Measurements from ENCODE around the gene PKD1.
"Not testable (repeated sequence)": the region's sequence is repeated elsewhere in the genome, so short reads cannot be mapped to it uniquely, and the experiment has no call there.

Gene PKD1

DNA sequence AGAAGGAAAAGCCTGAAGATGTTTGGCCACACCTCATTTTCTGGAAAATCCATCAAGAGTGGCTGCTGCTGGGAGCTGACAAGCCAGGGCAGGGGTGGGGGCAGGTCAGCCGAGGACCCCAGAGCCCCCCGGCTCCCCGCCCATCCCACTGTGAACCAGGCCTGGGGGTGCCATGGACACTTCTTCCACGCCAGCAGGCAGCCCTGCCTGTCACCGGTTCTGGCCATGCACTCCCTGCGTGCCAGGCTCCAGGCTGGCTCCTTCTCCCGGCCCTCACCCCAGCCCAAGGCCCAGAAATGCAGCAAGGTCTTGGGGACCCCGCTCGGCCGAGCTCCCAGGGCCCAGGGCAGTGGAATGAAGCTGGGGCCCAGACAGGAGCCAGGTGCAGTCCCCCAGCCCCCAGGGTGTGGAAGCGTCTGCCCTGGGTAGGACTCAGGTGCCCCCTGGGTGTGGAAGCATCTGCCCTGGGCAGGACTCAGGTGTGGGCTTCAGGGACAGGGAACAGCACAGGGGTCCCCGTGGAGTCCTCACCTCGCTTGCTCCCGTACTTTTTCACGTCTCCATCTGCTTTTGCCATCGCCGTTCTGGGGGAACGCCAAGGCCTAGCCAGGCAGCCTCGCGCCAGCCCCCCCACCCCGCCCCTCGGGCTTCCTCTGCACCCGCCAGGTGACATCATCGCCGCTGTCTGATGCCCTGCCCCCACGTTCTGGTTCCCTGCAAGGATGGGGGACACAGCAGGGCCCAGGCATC lies 12.6 kb downstream of the PKD1 start:
- not testable (repeated sequence) for DNase-seq

DNA sequence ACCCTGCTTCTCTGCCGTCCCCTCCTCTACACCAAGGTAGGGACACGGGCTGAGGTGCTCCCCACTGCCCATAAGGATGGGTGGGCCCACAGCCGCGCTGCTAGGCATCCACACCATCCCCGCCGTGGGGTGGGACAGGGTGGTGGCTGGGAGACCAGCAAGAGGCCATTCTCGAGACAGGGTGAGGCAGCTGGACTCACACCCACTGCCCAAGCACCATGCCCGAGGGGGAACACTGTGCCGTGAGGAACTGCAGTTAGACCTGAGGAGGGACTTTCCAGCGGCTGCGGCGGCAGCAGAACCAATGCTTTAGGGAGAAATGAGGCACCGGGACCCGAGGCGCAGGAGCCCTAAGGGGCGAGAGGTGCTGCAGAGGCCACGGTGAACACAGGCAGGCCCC lies 13.3 kb downstream of the PKD1 start:
- DNase-seq: no peak

DNA sequence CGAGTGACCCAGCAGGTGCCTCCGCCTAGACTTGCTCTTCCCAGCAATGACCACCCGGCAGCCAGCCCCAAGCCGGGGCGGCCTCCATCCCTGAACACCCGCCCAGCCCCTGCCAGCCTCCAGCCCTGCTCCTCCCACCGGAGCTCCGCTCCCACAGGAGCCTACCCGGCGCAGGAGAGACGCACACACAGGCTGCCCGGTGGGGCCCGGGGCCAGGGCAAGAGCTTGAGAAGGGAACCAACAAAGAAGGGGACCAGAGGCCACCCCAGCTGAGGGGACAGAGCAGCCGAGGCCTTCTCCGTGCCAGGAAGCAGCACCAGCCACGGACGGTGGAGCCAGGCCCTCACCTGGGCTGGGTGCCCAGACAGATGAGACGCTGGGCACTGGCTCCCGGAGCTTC lies 13.8 kb downstream of the PKD1 start:
- no peak for DNase-seq

DNA sequence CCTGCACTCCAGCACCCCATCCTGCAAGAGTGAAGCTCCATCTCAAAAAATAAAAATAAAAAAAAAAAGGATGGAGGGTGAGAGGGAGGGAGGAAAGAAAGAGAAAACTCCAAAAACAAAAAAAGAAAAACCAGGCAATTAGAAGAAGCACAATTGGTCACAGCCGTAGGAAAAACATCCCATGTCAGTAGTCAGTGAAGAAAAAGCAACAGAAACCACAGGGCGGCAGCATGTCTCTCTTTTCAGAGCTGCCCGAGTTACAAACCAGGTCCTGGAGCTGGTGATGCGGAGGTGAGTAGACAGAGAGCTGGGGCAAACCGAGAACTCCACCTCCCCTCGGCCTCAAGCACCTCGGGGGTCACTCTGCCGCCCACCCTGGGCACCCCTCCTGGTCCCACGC lies 14.4 kb downstream of the PKD1 start:
- DNase-seq: not testable (repeated sequence)

DNA sequence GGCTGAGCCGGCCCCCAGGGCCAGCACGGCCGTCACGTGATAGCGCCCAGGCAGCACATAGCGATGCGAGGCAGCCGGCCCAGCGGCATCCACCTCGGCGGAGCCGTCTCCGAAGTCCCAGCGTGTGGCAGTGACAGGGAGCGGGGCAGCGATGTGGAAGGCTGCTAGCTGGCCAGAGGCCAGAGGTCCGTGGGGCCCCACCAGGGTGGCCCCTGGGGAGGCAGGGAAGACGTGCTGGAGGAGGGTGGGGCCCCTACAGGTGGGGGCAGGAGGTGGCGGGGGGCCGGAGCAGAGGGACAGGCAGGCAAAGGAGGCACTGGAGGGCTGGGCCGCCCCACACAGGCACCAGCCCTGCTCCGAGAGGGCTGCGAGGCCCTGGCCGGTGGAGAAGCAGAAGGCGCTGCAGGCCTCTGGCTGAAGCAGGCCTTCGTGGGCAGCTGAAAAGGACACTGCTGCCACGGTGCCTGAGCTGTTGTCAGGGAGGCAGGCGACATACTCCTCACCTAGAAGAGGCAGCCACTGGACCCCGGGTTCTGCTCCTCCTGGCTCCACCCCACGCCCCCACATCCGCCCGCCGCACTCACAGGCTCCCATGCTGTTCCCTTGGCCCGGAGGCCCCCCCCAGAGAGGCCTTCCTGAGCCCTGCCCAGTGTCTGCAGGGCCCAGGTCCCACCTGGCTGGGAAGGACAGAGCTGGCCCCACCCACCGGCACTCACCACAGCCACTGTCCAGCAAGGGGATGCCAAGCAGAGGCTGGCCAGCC lies 17.6 kb downstream of the PKD1 start:
- not testable (repeated sequence) for DNase-seq

DNA sequence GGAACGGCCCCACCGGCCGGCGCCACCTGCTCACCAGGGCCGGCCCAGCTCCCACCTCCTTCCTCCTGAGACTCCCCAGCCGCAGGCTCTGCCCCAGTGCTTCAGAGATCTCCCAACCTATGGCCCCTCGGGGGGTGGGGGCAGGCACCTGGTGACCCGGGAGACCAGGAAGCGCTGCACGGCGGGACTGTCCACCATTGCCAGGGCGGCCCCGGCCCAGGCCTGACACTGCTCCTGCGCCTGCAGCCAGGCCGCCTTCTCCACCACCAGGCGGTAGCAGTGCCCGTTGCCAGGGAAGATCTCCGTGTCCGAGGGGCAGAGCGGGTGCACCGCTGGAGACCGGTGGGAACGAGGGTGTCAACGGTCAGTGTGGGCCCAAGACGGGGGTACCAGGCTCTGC lies 18.4 kb downstream of the PKD1 start:
- not testable (repeated sequence) for DNase-seq

DNA sequence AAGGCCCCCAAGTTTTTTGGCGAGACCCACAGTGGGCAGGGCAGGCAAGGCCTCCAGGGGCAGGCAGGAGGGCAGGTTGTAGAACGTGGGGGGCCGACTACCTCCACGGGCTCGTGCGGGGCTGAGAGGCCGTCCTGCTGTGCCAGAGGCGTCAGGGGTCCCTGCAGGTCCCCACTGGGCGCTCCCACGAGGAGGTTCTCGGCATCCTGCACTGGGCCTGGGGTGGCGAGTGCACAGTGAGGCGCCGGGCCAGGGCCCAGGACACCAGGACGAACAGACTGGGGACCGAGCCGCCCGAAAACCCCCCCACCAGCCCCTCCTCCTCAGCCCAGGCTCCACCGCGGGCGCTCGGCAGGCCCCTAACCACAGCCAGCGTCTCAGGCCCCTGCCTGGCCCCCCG lies 19.3 kb downstream of the PKD1 start:
- DNase-seq: not testable (repeated sequence)

DNA sequence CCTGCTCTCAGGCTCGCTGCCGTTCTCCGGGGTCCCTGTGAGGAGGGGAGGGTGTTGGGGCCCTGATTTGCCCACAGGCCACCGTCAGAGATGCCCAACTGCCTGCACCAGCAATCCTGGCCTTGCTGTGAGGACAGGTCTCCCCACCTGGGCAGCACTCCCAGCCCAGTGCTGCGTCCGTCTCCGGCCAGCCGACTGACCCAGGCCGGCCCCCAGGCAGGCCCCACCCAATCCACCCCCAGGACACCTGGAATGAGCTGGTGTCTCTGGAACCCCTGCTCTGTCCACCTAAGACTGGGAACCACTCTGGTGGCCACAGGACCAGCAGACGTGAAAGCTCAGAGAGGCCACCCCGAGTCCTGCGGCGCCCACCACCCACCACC lies 20.1 kb downstream of the PKD1 start:
- no peak for DNase-seq

DNA sequence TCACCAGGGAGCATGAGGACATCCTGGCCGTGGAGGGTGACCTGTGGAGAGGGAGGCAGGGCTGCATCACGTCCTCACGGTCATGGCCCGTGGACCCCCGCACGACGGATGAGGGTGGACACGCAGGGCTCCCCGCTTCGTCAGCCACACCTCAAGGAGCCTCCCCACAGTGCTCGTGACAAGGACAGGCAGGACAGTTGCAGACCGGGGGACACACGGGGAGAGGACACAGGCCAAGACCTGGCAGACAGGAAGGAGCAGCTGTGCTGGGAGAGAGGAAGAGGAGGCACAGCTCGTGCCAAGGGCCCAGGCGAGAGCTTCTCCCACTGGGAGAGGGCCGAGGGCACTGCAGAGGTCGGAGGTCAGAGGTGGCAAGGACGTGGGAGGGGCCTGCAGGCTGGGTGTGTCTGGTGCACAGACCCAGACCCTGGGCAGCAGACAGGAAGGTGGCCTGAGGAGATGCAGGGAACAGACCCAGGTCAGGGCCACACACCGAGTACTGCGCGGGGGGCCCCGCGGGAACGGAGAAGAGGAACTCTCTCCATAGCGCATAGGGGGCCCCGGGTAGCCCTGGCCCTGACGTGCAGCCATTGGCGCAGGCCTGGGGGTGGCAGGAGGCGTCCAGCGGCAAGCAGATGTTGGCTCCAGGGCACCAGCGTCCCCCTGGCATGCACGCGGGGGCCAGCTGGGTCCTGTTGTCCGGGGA lies 20.7 kb downstream of the PKD1 start:
- DNase-seq: not testable (repeated sequence)

DNA sequence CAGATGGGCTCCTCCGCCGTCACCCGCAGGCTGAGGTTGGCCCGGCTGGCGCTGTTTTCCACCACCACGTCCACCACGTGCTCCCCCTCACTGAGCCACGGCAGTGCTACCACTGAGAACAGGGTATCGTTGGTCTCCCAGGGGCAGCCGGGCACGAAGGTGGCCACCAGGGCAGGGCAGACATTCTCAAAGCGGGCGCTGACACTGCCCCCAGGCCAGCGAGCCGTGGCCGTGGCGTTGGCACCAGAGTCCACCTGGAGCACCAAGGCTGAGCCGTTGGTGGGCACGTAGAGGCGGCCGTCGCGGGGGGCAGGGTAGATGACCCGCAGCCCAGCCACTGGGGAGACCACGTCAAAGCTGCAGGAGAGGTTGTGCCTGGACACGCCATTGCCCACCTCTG lies 21.5 kb downstream of the PKD1 start:
- not testable (repeated sequence) for DNase-seq

DNA sequence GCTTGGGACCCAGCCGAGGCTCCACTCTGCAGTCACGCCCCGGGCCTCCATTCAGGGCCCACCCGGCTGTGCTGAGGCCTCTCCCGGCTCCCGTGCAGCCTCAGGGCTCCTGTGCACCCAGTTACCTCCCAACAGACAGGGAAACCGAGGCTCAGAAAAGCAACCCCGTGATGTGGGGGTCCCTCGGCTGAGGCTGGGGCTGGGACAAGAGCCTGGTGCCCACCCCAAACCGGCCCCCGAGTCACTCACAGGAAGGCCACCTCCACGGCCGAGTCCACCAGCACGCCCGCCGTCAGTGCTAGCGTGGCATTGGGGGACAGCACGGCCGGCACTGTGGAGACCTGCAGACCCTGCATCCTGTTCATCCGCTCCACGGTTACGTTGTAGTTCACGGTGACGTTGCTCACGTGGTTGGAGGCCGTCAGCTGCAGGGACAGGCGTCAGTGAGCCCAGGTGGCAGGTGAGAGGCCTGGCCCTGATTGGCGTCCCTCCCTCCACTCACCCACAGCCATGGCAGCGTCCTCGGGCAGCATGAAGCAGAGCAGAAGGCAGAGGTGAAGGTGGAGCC lies 23.1 kb downstream of the PKD1 start:
- DNase-seq: not testable (repeated sequence)

DNA sequence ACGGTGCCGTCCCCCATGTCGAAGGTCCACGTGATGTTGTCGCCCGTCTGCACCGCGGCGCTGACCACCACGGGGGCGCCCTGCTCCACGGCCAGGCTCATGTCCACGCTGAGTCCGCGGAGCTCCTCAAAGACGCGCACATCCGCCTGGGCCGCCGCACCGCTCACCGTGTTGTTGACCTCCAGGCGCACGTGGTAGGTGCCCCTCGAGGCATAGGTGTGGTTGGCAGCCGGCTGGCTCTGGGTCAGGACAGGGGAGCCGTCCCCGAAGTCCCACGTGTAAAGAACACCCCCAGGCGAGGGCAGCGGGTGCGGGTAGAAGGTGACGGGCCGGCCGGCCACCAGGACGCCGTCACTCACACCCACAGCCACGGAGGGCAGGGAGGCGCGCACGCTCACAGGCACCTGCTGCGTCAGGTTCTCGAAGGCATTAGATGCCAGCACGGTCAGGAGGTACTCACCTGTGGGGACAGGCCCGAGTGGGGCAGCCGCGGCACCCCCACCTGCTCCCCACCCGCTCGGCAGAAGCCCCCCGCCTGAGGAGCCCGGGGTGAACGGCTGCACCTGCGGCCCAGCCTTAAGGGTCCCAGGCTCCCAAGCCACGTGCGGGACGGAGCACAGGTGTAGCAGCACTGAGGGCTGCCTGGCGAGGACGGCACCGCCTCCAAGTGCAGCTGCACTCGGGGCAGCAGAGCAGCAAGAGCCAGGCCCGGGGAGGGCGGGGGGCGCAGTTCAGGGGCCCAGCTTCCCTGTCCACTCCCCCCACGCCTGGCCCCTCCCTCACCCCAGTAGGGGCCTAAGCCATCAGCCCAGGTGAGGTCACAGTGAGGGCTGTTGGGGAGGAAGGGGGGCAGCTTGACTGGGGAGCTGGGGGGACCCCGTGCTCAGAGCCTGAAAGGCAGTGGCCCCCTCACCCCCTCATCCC lies 24.0 kb downstream of the PKD1 start:
- not testable (repeated sequence) for DNase-seq

DNA sequence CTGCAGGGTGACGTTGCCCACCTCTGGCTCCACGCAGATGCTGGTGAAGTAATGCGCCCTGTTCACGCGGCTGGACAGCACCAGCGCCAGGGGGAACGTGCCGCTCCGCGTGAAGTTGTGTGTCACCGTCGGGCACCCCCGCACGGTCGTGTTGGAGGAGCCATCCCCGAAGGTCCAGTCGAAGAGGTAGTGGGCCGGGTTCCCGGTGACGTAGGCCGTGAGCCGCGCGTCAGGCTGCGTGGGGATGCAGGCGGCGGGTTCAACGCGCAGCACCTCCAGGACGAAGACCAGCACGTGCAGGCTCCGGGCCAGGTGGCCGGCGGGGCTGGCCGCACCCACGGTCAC lies 24.7 kb downstream of the PKD1 start:
- not testable (repeated sequence) for DNase-seq

DNA sequence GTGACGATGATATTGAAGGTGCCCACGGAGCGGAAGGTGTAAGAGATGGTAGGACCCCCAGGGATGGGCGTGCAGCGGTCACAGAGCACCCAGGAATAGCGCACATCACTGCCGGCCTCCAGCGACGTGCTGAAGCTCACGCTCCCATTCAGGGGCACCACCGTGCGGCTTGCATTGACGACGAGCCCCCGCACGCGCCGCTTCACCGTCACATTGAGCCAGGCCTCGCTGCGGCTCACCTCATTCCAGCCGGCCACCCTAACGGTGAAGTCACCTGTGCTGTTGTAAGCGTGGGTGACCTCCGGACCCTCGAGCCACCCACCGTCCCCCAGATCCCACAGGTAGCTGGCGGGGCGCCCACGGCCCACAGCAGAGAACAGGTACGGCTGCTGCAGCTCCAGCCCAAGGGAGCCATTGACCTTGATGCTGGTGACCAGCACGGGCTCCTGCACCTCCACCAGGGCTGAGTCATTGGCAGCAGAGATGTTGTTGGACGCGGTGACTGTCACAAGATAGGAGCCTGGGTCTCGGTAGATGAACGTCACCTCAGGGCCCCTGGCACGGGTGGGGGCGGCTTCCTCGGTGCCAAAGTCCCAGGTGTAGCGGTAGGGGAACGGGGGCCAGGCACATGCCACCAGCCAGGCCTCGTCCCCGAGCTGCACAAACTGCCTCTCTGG lies 25.2 kb downstream of the PKD1 start:
- not testable (repeated sequence) for DNase-seq

DNA sequence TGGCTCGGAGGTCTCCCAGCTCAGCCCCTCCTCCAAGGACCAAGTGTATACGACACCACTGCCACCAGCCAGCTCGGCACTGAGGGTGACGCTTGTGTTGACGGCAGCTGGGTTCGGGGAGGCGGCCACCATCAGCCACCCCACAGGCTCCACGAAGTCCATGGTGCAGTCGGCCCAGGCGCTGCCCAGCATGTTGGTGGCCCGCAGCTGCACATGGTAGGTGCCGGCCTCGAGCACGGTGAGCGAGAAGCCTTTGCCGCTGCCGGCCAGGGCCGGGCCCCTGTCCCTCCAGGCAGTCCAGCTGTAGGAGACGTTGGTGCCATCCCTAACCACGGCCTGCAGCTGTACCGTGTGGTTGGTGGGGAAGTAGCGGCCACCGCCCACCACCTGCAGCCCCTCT lies 25.8 kb downstream of the PKD1 start:
- DNase-seq: not testable (repeated sequence)

DNA sequence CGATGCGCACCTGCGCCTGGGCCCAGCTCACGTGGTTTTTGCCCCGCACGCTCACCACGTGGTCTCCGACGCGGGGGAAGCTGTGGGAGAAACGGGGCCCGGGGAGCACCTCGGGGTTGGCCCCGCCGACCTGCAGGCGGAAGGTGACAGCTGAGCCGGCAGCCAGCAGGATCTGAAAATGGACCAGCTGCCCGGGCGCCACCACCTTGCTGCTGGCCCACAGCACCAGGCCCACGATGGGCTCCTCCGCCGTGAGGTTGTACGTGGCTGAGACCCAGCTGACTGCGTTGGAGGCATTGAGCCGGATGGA lies 26.5 kb downstream of the PKD1 start:
- DNase-seq: not testable (repeated sequence)

DNA sequence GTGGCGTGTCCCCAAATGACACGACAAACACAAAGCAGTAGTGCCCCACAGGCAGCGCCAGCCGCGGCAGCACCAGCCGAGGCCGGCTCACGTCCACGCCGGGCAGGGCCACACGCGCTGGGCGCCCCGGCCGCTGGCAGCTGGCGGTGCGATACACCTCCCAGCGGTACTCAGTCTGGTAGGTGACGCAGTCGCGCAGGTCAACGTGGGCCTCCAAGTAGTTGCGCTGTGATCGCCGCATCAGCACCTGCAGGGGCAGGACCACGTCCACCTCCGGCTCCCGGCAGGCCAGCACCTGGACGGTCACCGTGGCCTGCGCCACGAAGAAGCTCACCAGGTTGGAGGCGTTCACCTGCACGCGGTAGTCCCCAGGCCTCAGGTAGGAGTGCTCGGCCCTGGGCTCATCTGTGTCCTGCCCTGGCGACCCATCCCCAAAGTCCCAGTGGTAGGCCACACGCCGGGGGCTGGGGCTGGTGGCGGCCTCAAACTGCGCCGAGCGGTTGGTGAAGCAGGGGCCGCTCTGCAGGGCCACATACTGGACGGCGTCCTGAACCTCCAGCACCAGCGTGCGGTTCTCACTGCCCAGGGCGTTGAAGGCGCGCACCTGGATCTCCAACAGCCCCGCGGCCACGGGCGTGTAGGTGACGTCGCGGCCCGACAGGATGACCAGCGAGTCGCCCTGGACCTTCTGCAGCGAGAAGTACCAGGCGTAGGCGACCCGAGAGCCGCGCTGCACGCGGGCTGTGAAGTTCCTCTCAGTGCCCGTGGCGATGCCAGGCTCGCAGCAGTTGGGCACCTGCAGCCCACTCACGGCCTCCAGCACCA lies 27.0 kb downstream of the PKD1 start:
- not testable (repeated sequence) for DNase-seq

DNA sequence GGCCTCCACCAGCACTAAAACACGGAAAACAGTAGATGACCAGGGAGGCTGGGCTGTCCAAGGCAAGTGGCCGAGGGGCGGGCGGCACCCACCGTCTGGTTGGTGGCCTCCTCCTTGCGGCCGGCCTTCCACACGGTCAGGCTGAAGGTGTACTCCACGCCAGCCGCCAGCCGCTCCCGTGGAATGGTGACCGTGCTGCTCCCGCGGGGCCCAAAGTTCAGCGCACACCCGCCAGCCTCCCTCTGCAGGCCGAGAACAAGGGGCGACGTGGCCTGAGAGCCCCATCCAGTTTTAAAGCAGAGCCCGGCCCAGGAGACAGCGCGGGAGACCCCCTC lies 27.9 kb downstream of the PKD1 start:
- DNase-seq: not testable (repeated sequence)

DNA sequence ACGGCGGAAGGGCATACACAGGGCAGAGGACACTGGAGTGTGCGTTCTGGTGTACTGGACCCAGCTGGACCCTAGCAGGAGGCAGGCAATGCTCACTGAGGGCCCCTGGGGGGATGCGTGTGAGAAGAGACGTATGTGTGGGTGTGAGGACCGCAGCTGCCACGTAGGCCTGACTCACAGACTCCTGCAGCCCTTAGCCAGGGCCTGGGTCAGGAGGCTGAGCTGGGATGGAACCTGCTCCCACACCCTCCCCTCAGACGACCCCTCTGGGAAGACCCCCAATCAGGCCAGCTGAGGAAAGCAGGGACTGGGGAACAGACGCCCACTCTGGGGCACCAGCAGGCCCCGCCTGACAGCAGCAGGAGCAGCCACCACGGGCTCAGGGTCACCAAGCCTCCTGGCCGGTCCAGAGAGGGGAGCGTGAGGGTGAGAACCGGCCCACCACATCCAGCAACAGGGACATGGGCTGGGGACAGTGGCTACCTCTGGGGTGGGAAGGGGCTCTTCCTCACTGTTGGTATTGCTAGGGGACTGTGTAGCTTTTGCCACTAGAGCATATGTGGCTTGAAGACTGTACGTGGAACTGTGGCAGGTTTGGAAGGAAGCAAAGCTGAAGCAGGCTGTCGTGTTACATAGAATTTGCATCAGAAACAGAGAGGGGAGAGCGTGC lies 28.4 kb downstream of the PKD1 start:
- not testable (repeated sequence) for DNase-seq

DNA sequence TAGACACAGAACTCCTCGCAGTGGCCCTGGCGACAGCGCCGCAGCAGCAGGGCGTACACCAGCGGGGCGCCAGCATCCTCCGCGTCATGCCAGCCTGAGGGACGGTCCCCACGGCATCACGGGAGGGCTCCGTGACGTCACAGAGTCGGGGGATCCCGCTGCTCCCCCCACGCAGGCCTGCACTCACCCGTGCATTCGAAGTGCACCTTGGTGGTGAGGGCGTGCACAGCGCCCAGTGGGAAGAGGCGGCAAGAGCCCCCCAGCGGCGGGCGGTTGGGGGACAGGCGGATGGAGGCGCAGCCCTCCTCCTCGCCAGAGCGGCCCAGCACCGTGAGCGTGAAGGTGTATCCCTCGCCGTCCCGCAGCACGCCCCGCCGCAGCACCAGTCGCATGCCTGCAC lies 29.5 kb downstream of the PKD1 start:
- not testable (repeated sequence) for DNase-seq

DNA sequence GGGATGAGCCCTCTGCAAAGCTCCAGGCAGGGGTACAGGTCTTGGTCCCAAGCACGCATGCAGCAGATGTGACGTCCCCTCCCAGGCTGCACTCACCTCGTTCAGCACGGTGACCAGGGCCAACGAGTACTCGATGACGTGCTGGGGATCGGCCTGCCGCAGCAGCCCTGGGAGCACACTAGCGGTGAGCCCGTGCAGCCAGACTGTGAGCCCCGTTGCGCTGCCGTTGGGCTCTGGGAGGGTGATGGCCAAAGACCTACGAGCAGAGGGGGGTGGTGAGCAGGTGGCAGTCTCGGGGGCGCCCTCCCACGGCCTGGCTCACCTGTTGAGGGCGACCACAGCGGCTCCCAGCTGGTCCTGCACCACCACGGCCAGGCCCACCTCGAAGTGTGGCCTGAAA lies 29.9 kb downstream of the PKD1 start:
- DNase-seq: not testable (repeated sequence)

Data from activated T-cell treated with anti-CD3 and anti-CD28 coated beads for 4 hours (primary cell).